ENCODE measurements around the gene MB.

GRCh38 chr22:35592418-35592967, 24.6 kb downstream of the MB start:
- TF ChIP-seq ZNF426 (tag by site-specific recombination; IDR thresholded peaks at IDR 0.05) (no peak), ATF2 (tag by site-specific recombination; IDR thresholded peaks at IDR 0.05; ENCODE audit: low read depth) (no peak), CTCF (tag by site-specific recombination; IDR thresholded peaks at IDR 0.05) (no peak), KLF10 (tag by site-specific recombination; IDR thresholded peaks at IDR 0.05) (no peak), SP2 (tag by site-specific recombination; IDR thresholded peaks at IDR 0.05) (no peak), KLF7 (tag by site-specific recombination; IDR thresholded peaks at IDR 0.05; ENCODE audit: borderline replicate concordance) (no peak), ZNF239 (tag by site-specific recombination; IDR thresholded peaks at IDR 0.05) (no peak), REST (tag by site-specific recombination; IDR thresholded peaks at IDR 0.05) (no peak)

Measured in HEK293 (cell line).